GM10847 (cell line): Measurements from ENCODE around the gene PDHX.

Experiments used
- POLR2A ChIP-seq: IDR thresholded peaks from 2 replicates; pipeline ENCODE4 v1.6.1; 2011; ENCODE audit not compliant: insufficient read length; ENCODE audit errors: extremely low read depth

Gene PDHX

GRCh38 chr11:34929794-34930763 is 13.7 kb downstream of the PDHX start:
- no peak for TF ChIP-seq POLR2A

- no peak for TF ChIP-seq POLR2A
These were observed 20.7 kb downstream of the PDHX start for GRCh38 chr11:34936945-34937629.

- no peak for TF ChIP-seq POLR2A
These were observed 22.2 kb downstream of the PDHX start for GRCh38 chr11:34938611-34939010.

GRCh38 chr11:34940026-34940677 is 23.7 kb downstream of the PDHX start:
- no peak for TF ChIP-seq POLR2A

GRCh38 chr11:34941688-34942087 is 25.3 kb downstream of the PDHX start:
- TF ChIP-seq POLR2A, result no peak

- TF ChIP-seq POLR2A, result no peak
These were observed 28.3 kb downstream of the PDHX start for GRCh38 chr11:34944692-34945091.

GRCh38 chr11:34948696-34949095 is 32.3 kb downstream of the PDHX start:
- no peak for TF ChIP-seq POLR2A

GRCh38 chr11:34953955-34954354 is 37.5 kb downstream of the PDHX start:
- no peak for TF ChIP-seq POLR2A

GRCh38 chr11:34957206-34957605 is 40.8 kb downstream of the PDHX start:
- no peak for TF ChIP-seq POLR2A

- no peak for TF ChIP-seq POLR2A
These were observed 41.2 kb downstream of the PDHX start for GRCh38 chr11:34957606-34958005.

GRCh38 chr11:34959770-34960169 is 43.4 kb downstream of the PDHX start:
- no peak for TF ChIP-seq POLR2A

- no peak for TF ChIP-seq POLR2A
These were observed 43.9 kb downstream of the PDHX start for GRCh38 chr11:34960277-34960676.

- no peak for TF ChIP-seq POLR2A
These were observed 45.6 kb downstream of the PDHX start for GRCh38 chr11:34962034-34962433.

GRCh38 chr11:34963351-34963750 is 46.9 kb downstream of the PDHX start:
- no peak for TF ChIP-seq POLR2A

GRCh38 chr11:34964610-34965331 is 48.4 kb downstream of the PDHX start:
- no peak for TF ChIP-seq POLR2A

GRCh38 chr11:34968862-34969261 is 52.4 kb downstream of the PDHX start:
- no peak for TF ChIP-seq POLR2A

GRCh38 chr11:34970033-34970432 is 53.6 kb downstream of the PDHX start:
- TF ChIP-seq POLR2A, result no peak
